SJSA1 (cell line): Measurements from ENCODE around the gene SIRPA. TPM values are rescaled to one million over a fixed set of nuclear protein-coding genes. Genes with fewer than 3 reads are reported as not detected.

Experiments used
- DNase-seq, 2 experiments: peaks; one replicate each; pipeline ENCODE4 v3.0.0-alpha.2; 2015 to 2020; ENCODE audit warnings: low spot score in 2 of 2, low read depth in 1 of 2
- H3K27ac ChIP-seq: fragments of 250-450 bp; sonication (Bioruptor Pico); 2 replicates; pipeline ENCODE4 v1.5.1; 2020; ENCODE audit warnings: mild to moderate bottlenecking, moderate library complexity
- H3K27me3 ChIP-seq: fragments of 250-450 bp; sonication (Bioruptor Pico); replicated peaks from 2 replicates; pipeline ENCODE4 v1.5.1; 2020; ENCODE audit warnings: mild to moderate bottlenecking, moderate library complexity
- H3K36me3 ChIP-seq: fragments of 250-450 bp; sonication (Bioruptor Pico); 2 replicates; pipeline ENCODE4 v1.5.1; 2020; ENCODE audit warnings: mild to moderate bottlenecking
- H3K4me1 ChIP-seq: fragments of 250-450 bp; sonication (Bioruptor Pico); replicated peaks from 2 replicates; pipeline ENCODE4 v1.6.1; 2021; ENCODE audit warnings: mild to moderate bottlenecking
- H3K4me3 ChIP-seq: fragments of 250-450 bp; sonication (Bioruptor Pico); 2 replicates; pipeline ENCODE4 v1.5.1; 2020; ENCODE audit warnings: mild to moderate bottlenecking
- H3K9me3 ChIP-seq: fragments of 250-450 bp; sonication (Bioruptor Pico); replicated peaks from 2 replicates; pipeline ENCODE4 v1.5.1; 2020; ENCODE audit warnings: mild to moderate bottlenecking
- total RNA-seq: library from RNA; depleted of rRNA; stranded (reverse); fragments of >200 nt; shearing (Covaris generic); gene quantifications from 2 replicates; pipeline ENCODE4 v1.2.3, GENCODE V29; 2014

The SIRPA gene
- total RNA-seq, 1 experiment from 2014 or later, result 4.7 TPM

- Histone ChIP-seq H3K4me1 (no peaks in the 10 kb centered on the region), H3K27ac (no peak overlapping the region), H3K27me3 (peaks cover 12% of the 10 kb centered on the region; the same call in 1 of the 2 replicates), H3K4me3 (no peak overlapping the region), H3K36me3 (no peaks in the 10 kb centered on the region), H3K9me3 (no peaks in the 10 kb centered on the region)
- no peak for DNase-seq
Observed at GRCh38 chr20:1940581-1940980, 45.4 kb downstream of the SIRPA start.

DNA sequence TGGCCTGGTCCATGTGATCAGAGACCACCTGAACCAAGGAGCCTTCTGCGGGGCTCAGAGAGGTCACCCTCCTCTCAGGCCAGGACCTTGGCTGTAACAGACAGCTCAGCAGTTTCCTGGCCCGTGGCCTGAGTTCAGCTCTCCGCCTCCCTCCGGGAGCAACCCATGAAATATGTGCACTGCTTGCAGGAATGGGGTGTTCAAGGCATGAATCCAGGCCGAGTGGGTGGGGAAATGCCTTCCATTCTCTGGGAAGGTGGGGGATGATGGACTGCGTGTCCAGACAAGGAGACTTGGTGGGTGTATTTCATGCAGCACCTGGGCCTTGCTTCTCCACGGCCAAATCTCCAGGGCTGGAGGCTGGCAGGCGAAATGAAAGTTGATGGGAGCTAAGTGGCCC lies 46.0 kb downstream of the SIRPA start:
- no peak overlapping the region for H3K4me3 ChIP-seq
- DNase-seq, result no peak
- no peaks in the 10 kb centered on the region for H3K36me3 ChIP-seq
- no peaks in the 10 kb centered on the region for H3K4me1 ChIP-seq
- H3K9me3 ChIP-seq, result no peaks in the 10 kb centered on the region
- H3K27ac ChIP-seq, result no peak overlapping the region
- H3K27me3 ChIP-seq, result peaks cover 14% of the 10 kb centered on the region

DNA sequence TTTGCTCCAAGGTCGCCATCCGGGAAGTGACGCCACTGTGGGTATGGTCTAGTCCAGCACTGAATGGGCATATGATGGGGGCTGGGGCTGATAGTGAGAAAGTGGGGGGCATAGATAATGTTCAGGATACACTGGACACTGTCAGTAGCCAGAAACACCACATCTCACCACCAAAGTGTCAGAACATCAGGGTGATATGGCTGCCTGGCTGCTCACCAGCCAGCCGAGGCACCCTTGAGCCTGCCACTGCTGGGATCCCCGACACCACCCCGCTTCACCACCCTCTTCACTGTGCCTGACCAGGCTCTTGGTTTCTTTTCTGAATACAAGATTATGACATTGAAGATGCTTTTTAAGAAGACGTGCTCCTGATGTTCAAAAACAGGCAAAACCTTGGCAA lies 46.9 kb downstream of the SIRPA start:
- Histone ChIP-seq H3K27me3 (peaks cover 18% of the 10 kb centered on the region), H3K4me1 (no peaks in the 10 kb centered on the region), H3K9me3 (no peaks in the 10 kb centered on the region), H3K27ac (no peak overlapping the region), H3K36me3 (no peaks in the 10 kb centered on the region), H3K4me3 (no peak overlapping the region)
- no peak for DNase-seq

DNA sequence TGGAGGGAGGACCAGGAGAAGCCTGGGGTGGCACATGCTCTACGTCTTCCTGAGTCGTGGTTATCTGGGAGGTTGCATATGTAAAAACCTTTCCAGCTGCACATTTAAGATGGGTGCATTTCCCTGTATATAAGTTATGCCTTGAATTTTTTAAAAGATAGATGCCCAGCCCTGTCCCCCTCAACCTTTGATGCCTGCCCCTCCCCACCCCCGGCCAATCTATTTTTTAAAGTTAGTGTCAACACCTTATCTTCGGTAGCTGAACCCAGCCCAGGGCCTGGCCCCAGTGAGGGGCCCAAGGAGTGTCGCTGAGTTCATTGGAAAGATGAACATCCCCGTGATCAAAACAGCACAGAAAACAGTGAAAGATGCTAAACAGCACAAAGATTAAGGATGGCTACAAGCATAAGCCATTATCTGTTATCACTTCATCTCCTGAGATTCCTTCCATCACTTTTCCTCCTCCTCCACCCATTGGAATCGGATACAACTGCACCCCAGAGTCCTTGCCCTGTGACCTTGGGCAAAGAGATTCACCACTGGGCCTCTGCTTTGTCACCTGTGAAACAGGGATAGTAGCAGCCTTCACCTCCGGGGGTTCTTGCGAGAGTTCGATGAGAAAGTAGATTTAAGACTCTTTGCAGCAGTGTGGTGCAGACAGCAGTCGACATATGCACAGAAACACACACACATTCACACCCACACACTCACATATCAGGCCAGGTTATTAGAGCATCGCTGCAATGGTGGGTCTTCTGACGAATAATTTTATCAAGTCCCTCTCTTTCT lies 47.5 kb downstream of the SIRPA start:
- H3K27me3 ChIP-seq, result peaks cover 21% of the 10 kb centered on the region
- no peak overlapping the region for H3K27ac ChIP-seq
- no peaks in the 10 kb centered on the region for H3K9me3 ChIP-seq
- no peaks in the 10 kb centered on the region for H3K36me3 ChIP-seq
- no peak overlapping the region for H3K4me3 ChIP-seq
- H3K4me1 ChIP-seq, result no peaks in the 10 kb centered on the region
- no peak for DNase-seq

GRCh38 chr20:1943275-1944002 lies 48.2 kb downstream of the SIRPA start:
- Histone ChIP-seq H3K27ac (no peak overlapping the region), H3K36me3 (no peaks in the 10 kb centered on the region), H3K4me3 (no peak overlapping the region), H3K27me3 (peaks cover 21% of the 10 kb centered on the region), H3K9me3 (no peaks in the 10 kb centered on the region), H3K4me1 (no peaks in the 10 kb centered on the region)
- DNase-seq, result no peak

- H3K27me3 ChIP-seq, result peaks cover 21% of the 10 kb centered on the region
- H3K4me3 ChIP-seq, result no peak overlapping the region
- no peaks in the 10 kb centered on the region for H3K36me3 ChIP-seq
- no peak overlapping the region for H3K27ac ChIP-seq
- no peaks in the 10 kb centered on the region for H3K9me3 ChIP-seq
- no peak for DNase-seq
- H3K4me1 ChIP-seq, result no peaks in the 10 kb centered on the region
Observed at GRCh38 chr20:1944345-1945091, 49.3 kb downstream of the SIRPA start.

- no peak overlapping the region for H3K27ac ChIP-seq
- H3K36me3 ChIP-seq, result no peaks in the 10 kb centered on the region
- no peak for DNase-seq
- H3K27me3 ChIP-seq, result peaks cover 21% of the 10 kb centered on the region
- no peaks in the 10 kb centered on the region for H3K9me3 ChIP-seq
- no peaks in the 10 kb centered on the region for H3K4me1 ChIP-seq
- H3K4me3 ChIP-seq, result no peak overlapping the region
Observed at GRCh38 chr20:1945134-1945618, 50.0 kb downstream of the SIRPA start.

GRCh38 chr20:1945660-1946059 lies 50.5 kb downstream of the SIRPA start:
- Histone ChIP-seq H3K4me1 (no peaks in the 10 kb centered on the region), H3K9me3 (no peaks in the 10 kb centered on the region), H3K4me3 (no peak overlapping the region), H3K36me3 (no peaks in the 10 kb centered on the region), H3K27ac (no peak overlapping the region), H3K27me3 (peaks cover 21% of the 10 kb centered on the region)
- DNase-seq, result no peak

DNA sequence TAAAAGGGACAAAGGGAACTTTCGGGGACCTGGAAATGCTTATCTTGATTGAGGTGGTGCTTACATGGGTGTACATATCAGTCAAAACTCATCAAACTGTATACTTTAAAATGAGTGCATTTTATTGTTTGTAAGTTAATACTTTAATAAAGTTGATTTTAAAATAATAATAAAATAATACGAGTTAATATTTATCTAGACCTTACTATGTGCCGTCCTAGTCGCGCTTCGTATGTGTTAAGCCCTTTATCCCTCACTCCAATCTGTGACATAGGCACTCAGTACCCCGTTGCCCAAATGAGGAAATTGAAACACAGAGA lies 51.2 kb downstream of the SIRPA start:
- H3K27me3 ChIP-seq, result peaks cover 27% of the 10 kb centered on the region
- no peak for DNase-seq

DNA sequence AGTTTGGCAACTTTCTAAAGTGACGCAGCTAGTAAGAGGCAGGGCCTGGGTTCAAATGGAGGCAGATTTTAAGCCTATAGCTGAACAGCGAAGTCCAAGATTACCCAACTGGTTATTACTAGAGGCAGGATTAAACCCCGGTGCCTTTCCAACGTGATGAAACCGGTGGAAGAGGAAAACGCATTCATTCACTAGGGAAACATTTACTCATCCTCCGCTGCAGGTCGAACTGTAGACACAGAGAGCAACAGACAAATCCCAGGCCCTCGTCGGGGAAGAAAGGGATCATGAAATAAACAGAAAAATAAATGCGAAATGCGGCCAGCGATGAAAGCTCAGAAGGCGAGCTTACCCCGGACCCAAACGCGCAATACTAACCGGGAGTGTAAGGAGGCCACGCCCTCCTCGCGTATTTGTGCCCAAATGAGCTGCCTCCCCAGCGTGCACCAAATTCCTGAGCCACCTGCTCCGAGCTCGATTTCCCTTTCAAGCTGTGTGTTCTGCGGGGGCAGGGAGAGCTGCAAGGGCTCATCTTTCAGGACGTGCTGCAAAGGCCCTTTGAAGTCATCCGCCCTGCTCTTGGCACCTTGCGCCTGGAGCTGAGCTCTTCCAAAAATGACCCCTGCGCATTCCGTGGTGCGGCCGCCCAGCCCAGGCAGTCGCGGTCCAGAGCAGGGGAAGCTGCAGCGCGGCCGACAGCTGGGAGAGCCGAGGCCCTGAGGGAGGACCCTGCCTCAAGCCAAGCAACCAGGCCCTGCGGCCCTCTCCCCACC lies 51.7 kb downstream of the SIRPA start:
- H3K36me3 ChIP-seq, result no peaks in the 10 kb centered on the region
- H3K9me3 ChIP-seq, result no peaks in the 10 kb centered on the region
- no peaks in the 10 kb centered on the region for H3K4me1 ChIP-seq
- no peak overlapping the region for H3K27ac ChIP-seq
- no peak overlapping the region for H3K4me3 ChIP-seq
- no peak for DNase-seq
- peaks cover 28% of the 10 kb centered on the region for H3K27me3 ChIP-seq

More for the DNA sequence above, 51.2 kb downstream of the SIRPA start:
- no peak overlapping the region for H3K4me3 ChIP-seq
- H3K9me3 ChIP-seq, result no peaks in the 10 kb centered on the region
- H3K36me3 ChIP-seq, result no peaks in the 10 kb centered on the region
- H3K27ac ChIP-seq, result no peak overlapping the region
- H3K4me1 ChIP-seq, result no peaks in the 10 kb centered on the region

- Histone ChIP-seq H3K9me3 (no peaks in the 10 kb centered on the region), H3K27me3 (peaks cover 33% of the 10 kb centered on the region), H3K4me3 (no peak overlapping the region), H3K36me3 (no peaks in the 10 kb centered on the region), H3K27ac (no peak overlapping the region), H3K4me1 (no peaks in the 10 kb centered on the region)
- DNase-seq, result no peak
Observed at GRCh38 chr20:1947535-1947846, 52.3 kb downstream of the SIRPA start.

GRCh38 chr20:1949347-1950100 lies 54.3 kb downstream of the SIRPA start:
- no peak for DNase-seq

GRCh38 chr20:1950836-1951235 lies 55.6 kb downstream of the SIRPA start:
- Histone ChIP-seq H3K36me3 (no peaks in the 10 kb centered on the region), H3K27me3 (peaks cover 22% of the 10 kb centered on the region), H3K9me3 (no peaks in the 10 kb centered on the region), H3K27ac (no peak overlapping the region), H3K4me1 (no peaks in the 10 kb centered on the region), H3K4me3 (no peak overlapping the region)
- no peak for DNase-seq

More at GRCh38 chr20:1949347-1950100, 54.3 kb downstream of the SIRPA start:
- Histone ChIP-seq H3K9me3 (no peaks in the 10 kb centered on the region), H3K27me3 (peaks cover 29% of the 10 kb centered on the region), H3K4me1 (no peaks in the 10 kb centered on the region), H3K36me3 (no peaks in the 10 kb centered on the region), H3K4me3 (no peak overlapping the region), H3K27ac (no peak overlapping the region)
